GM12891 (cell line): ENCODE data around the gene HDAC4.

Experiments
- PAX5 ChIP-seq: IDR thresholded peaks from 2 replicates; pipeline ENCODE4 v1.6.1; 2011; ENCODE audit warnings: low read length, moderate library complexity, mild to moderate bottlenecking; ENCODE audit not compliant: insufficient read depth, severe bottlenecking
- POLR2A ChIP-seq: IDR thresholded peaks from 2 replicates; pipeline ENCODE4 v1.6.1; 2011; ENCODE audit warnings: low read depth, low read length, control low read depth
- POLR2AphosphoS5 ChIP-seq: IDR thresholded peaks from 2 replicates; pipeline ENCODE4 v1.6.1; 2011; ENCODE audit warnings: low read depth, low read length, control low read depth
- POU2F2 ChIP-seq: IDR thresholded peaks from 2 replicates; pipeline ENCODE4 v1.6.1; 2011; ENCODE audit warnings: low read depth, mild to moderate bottlenecking, control low read depth, low read length, moderate library complexity
- SPI1 ChIP-seq: IDR thresholded peaks from 2 replicates; pipeline ENCODE4 v1.6.1; 2011; ENCODE audit warnings: low read depth, low read length, control low read depth
- TAF1 ChIP-seq: IDR thresholded peaks from 2 replicates; pipeline ENCODE4 v1.6.1; 2011; ENCODE audit warnings: low read depth, low read length, control low read depth

DNA sequence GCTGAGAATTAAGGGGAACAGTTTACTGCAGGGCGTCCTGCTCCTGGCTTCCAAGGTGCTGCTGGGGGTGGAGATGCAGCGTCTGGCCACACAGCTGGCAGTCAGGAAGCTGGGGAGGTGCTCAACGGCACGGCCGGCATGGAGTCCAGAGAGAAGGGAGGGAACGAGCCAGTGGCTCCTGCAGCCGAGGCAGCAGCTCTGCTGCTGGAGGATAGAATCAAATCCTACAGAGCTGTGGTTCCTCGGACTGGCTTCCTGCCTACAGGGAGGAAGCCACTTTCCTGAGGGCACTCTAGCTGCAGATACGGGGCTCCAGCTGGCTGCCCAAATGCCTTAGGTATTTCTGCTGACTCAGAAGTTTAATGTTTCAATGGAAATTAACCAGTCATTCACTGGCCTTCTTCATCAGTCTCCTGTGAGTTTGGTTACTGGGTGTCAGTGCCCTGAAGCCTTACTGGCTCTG lies 286.7 kb downstream of the HDAC4 start:
- TF ChIP-seq POLR2AphosphoS5 (no peak), POLR2A (no peak), TAF1 (no peak), PAX5 (no peak), SPI1 (no peak), POU2F2 (no peak)
